Peyer's patch (tissue), 4 donors: ENCODE measurements around the gene CCDC150.

Experiments
- POLR2A ChIP-seq, 2 donors: fragments of 450-650 bp; IDR thresholded peaks; one replicate each; pipeline ENCODE4 v1.5.1; 2017; ENCODE audit warnings: antibody characterized with exemption in 2 of 2, mild to moderate bottlenecking in 2 of 2, moderate library complexity in 2 of 2
- TF ChIP-seq, protein P1 (sequence below), 6 experiments: fragments of 450-650 bp in 4 of 6; fragments of 200-600 bp in 2 of 6; sonication (generic) in 1 of 6; IDR thresholded peaks; one replicate each; pipeline ENCODE4 v1.5.1; 2017 to 2019; ENCODE audit warnings: antibody characterized with exemption in 6 of 6, mild to moderate bottlenecking in 3 of 6, moderate library complexity in 1 of 6

DNA sequence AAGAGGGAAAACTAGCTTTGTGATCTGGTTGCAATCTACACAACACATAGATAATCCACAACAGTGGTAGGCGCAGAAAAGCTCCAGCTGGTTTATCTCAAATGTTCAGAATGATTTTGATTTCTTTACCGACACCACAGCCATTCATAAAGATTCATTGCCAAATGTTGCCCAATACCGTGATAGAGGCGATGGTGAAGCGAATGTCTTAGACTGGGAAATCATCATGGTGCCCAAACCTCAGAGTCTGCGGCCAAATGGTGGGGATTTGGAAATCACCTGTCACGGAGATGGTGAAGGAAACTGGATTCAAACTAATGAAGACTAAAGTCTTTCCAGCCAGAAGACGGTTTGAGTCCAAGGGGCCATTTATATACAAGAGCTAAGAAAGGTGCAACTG, 48.5 kb upstream of the CCDC150 start:
- TF ChIP-seq, protein P1, sequence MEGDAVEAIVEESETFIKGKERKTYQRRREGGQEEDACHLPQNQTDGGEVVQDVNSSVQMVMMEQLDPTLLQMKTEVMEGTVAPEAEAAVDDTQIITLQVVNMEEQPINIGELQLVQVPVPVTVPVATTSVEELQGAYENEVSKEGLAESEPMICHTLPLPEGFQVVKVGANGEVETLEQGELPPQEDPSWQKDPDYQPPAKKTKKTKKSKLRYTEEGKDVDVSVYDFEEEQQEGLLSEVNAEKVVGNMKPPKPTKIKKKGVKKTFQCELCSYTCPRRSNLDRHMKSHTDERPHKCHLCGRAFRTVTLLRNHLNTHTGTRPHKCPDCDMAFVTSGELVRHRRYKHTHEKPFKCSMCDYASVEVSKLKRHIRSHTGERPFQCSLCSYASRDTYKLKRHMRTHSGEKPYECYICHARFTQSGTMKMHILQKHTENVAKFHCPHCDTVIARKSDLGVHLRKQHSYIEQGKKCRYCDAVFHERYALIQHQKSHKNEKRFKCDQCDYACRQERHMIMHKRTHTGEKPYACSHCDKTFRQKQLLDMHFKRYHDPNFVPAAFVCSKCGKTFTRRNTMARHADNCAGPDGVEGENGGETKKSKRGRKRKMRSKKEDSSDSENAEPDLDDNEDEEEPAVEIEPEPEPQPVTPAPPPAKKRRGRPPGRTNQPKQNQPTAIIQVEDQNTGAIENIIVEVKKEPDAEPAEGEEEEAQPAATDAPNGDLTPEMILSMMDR (IDR thresholded peaks at IDR 0.05): no peak
- TF ChIP-seq POLR2A (IDR thresholded peaks at IDR 0.05): no peak
